Fibroblast of pulmonary artery (primary cell): Measurements from ENCODE around the gene SPART.
A peak's percentile ranks its signal among the peaks of the same experiment; 100 is the strongest.
"Not testable (repeated sequence)": the region's sequence is repeated elsewhere in the genome, so short reads cannot be mapped to it uniquely, and the experiment has no call there.

Source experiments
- DNase-seq: peaks from one replicate; pipeline ENCODE4 v3.0.0-alpha.2; 2010; ENCODE audit warnings: low read depth
- H3K4me3 ChIP-seq: replicated peaks from 2 replicates; pipeline ENCODE4 v1.5.1; 2011; ENCODE audit warnings: low read depth, mild to moderate bottlenecking, control low read depth, low read length, moderate library complexity
- TF ChIP-seq, protein P1 (sequence below): IDR thresholded peaks from 2 replicates; pipeline ENCODE4 v1.5.1; 2011; ENCODE audit warnings: mild to moderate bottlenecking, control low read depth, low read length, inconsistent platforms; ENCODE audit errors: missing control alignments

SPART gene

DNA sequence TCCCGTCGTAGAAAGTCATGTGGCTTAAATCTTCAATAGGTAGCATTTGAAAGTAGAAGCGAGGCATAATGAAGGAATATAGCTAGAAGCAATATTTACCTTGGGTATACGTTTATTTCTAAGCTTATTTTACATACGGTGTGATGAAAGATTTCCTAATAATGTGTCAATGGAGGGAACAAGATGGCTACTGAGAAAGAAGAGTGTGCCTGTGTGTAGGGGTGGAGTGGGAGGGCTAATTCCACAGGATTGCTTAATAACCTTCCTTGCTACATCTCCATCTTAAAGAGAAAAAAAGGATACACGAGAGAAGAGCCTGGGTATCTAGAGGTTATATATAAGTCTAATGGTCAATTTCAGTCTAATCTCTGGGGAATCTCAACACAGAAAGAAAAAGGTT is 2.0 kb downstream of the SPART start:
- TF ChIP-seq, protein P1, sequence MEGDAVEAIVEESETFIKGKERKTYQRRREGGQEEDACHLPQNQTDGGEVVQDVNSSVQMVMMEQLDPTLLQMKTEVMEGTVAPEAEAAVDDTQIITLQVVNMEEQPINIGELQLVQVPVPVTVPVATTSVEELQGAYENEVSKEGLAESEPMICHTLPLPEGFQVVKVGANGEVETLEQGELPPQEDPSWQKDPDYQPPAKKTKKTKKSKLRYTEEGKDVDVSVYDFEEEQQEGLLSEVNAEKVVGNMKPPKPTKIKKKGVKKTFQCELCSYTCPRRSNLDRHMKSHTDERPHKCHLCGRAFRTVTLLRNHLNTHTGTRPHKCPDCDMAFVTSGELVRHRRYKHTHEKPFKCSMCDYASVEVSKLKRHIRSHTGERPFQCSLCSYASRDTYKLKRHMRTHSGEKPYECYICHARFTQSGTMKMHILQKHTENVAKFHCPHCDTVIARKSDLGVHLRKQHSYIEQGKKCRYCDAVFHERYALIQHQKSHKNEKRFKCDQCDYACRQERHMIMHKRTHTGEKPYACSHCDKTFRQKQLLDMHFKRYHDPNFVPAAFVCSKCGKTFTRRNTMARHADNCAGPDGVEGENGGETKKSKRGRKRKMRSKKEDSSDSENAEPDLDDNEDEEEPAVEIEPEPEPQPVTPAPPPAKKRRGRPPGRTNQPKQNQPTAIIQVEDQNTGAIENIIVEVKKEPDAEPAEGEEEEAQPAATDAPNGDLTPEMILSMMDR, result no peak
- peak overlapping the region; percentile 92 for H3K4me3 ChIP-seq
- DNase-seq, result peak; percentile 88

GRCh38 chr13:36343766-36344165 is 2.4 kb downstream of the SPART start:
- TF ChIP-seq, protein P1, result no peak
- peak overlapping the region; percentile 92 for H3K4me3 ChIP-seq
- DNase-seq, result no peak

DNA sequence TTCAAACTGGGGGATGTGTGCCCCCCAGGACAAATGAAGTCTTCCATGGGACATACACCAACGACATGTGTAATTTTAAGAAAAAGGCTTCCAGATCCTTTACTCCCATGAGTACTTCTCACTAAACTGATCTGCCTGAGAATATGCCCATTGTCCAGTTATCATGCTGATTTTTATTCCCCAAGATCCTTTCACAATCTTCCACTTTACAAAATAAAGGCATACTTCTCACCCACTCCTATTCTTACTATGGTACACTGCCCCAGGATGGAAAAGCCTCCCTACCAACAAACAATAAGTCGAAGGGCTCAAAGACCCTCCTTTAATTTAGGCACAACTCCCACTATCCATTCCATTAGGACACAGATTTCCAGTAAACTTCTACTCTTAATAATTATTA is 3.5 kb downstream of the SPART start:
- TF ChIP-seq, protein P1, result no peak
- DNase-seq, result no peak
- H3K4me3 ChIP-seq, result no peak overlapping the region

GRCh38 chr13:36341718-36342117 is 4.5 kb downstream of the SPART start:
- TF ChIP-seq, protein P1, result no peak
- DNase-seq, result peak; percentile 56
- no peak overlapping the region for H3K4me3 ChIP-seq

DNA sequence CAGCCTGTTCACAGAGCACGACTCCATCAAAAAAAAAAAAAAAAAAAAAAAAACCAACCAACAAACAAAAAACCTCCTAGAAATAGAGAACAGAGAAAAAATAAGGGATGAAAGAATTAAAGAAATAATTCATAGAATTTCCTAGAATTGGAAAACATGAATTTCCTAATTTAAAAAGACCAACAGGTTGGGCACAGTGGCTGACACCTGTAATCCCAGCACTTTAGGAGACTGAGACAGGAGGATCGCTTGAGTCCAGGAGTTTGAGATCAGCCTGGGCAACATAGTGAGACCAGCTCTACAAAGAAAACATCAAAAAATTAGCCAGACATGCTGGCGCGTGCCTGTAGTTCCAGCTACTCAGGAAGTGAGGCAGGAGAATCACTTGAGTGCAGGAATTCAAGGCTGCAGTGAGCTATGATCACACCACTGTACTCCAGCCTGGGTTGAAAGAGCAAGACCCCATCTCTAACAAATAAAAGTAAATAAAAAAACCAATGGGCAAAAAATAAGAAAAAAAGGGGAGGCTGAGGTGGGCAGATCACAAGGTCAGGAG is 6.5 kb downstream of the SPART start:
- H3K4me3 ChIP-seq, result no peak overlapping the region
- TF ChIP-seq, protein P1, result no peak
- no peak for DNase-seq

- no peak for DNase-seq
- H3K4me3 ChIP-seq, result no peak overlapping the region
- TF ChIP-seq, protein P1, result no peak
Observed at GRCh38 chr13:36337938-36338641, 8.1 kb downstream of the SPART start.

GRCh38 chr13:36332986-36333385 is 13.2 kb downstream of the SPART start:
- DNase-seq, result peak; percentile 39
- peak overlapping the region; percentile 12 for H3K4me3 ChIP-seq
- TF ChIP-seq, protein P1, result no peak

GRCh38 chr13:36332255-36332654 is 13.9 kb downstream of the SPART start:
- H3K4me3 ChIP-seq, DNase-seq: not testable (repeated sequence)
